Measurements from ENCODE around the gene ETV3L.
"Not testable (repeated sequence)": the region's sequence is repeated elsewhere in the genome, so short reads cannot be mapped to it uniquely, and the experiment has no call there.

Gene ETV3L

DNA sequence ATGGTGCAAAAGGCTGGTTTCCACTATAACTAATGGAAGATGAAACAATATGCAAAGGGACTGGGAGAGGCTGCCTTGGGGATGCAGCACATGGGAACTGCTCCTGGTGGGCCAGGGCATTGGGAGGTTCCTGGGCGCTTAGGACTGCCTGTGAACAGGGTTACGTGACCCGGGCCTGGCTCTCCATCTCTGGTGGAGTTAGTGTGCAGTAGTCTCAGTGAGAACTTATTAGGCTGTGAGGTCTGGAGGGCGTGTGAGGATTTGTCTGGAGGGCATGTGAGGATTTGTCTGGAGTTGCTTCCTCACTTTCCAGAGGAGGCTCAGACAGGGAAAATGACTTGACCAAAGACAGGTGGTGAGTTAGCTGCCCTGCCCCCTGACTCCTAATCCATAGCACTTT is 1.5 kb upstream of the ETV3L start:
- no peak for TF ChIP-seq CTCF (IDR thresholded peaks at IDR 0.05; ENCODE audit: control insufficient read depth, insufficient read depth, low read depth, low read length, missing control alignments)
- H3K4me3 ChIP-seq (ENCODE audit: control insufficient read depth, low read depth, low read length): no peak overlapping the region
- DNase-seq (ENCODE audit: low read depth): no peak

DNA sequence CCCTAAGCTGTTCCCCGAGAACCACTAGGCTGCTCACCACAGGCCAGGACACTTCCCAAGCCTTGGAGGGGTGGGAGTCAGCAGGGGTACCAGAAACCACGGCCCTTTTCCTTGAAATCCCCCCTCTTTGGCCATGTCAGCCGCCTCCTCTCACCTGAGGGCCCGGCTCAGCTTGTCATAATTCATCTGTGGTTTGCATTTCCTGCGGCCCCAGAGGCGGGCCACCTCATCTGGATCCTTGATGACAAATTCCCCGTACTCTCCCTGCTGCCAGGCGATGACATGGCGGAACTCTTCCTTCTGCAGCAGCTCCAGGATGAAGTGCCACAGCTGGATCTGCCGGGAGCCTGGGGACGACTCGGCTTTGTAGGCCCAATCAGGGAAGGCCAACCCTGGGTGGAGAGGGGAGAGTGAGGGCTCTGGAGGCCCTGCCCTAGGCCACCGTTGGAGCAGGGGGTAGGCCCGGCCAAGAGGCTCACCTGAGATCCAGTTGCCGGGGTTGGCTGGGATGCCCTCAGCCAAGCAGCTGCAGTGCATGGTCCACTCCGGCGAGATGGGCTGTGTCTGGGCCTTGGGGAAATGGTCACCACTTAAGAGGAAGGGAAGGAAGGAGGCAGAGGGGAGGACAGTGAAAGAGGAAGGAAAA is 498 bp downstream of the ETV3L start:
- not testable (repeated sequence) for H3K4me3 ChIP-seq (ENCODE audit: control insufficient read depth, low read depth, low read length); DNase-seq (ENCODE audit: low read depth)

- no peak for TF ChIP-seq CTCF (IDR thresholded peaks at IDR 0.05; ENCODE audit: control insufficient read depth, insufficient read depth, low read depth, low read length, missing control alignments)
- no peak overlapping the region for H3K4me3 ChIP-seq (ENCODE audit: control insufficient read depth, low read depth, low read length)
- no peak for DNase-seq (ENCODE audit: low read depth)
These were observed 1.1 kb downstream of the ETV3L start for GRCh38 chr1:157098519-157098918.

- no peak for DNase-seq (ENCODE audit: low read depth)
- TF ChIP-seq CTCF (IDR thresholded peaks at IDR 0.05; ENCODE audit: control insufficient read depth, insufficient read depth, low read depth, low read length, missing control alignments): no peak
- H3K4me3 ChIP-seq (ENCODE audit: control insufficient read depth, low read depth, low read length): no peak overlapping the region
These were observed 1.9 kb downstream of the ETV3L start for GRCh38 chr1:157097692-157098091.

DNA sequence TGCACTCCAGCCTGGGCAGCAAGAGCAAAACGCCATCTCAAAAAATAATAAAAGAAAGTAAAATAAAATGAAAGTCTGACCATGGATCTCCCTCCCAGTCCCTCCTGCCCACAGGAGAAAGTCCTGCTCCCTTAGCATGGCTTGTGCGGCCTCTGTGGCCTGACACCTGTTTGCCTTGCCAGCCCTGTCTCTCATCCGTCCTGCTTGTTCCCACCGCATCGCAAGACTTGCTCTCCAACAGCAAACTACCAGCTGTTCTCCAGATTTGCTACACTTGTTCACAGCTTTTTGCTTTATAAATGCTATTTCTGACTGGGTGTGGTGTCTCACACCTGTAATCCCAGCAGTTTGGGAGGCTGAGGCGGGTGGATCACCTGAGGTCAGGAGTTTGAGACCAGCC is 2.7 kb downstream of the ETV3L start:
- DNase-seq (ENCODE audit: low read depth): no peak
- TF ChIP-seq CTCF (IDR thresholded peaks at IDR 0.05; ENCODE audit: control insufficient read depth, insufficient read depth, low read depth, low read length, missing control alignments): no peak
- no peak overlapping the region for H3K4me3 ChIP-seq (ENCODE audit: control insufficient read depth, low read depth, low read length)

GRCh38 chr1:157095551-157095950 is 4.1 kb downstream of the ETV3L start:
- no peak for TF ChIP-seq CTCF (IDR thresholded peaks at IDR 0.05; ENCODE audit: control insufficient read depth, insufficient read depth, low read depth, low read length, missing control alignments)
- no peak for DNase-seq (ENCODE audit: low read depth)

DNA sequence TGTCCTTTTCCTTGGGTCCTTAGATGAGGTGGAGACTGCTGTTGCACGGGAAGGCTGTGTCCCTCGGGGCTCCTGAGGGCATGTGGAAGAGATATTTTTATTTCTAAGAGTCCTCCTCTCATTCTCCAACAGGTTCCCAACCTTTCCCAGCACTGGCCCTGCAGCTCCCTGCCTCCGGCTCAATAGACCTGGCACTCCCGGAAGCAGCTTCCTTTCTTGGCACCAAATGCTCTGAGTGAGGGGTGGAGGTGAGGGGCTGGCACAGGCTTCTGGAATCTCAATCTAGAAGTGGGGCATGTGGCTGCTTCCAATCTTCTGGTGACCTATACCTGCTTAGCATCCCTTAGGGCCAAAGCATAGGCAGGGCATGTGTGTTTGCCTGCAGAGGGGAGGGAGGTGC is 4.5 kb downstream of the ETV3L start:
- no peak overlapping the region for H3K4me3 ChIP-seq (ENCODE audit: control insufficient read depth, low read depth, low read length)
- TF ChIP-seq CTCF (IDR thresholded peaks at IDR 0.05; ENCODE audit: control insufficient read depth, insufficient read depth, low read depth, low read length, missing control alignments): no peak
- DNase-seq (ENCODE audit: low read depth): no peak

More at GRCh38 chr1:157095551-157095950, 4.1 kb downstream of the ETV3L start:
- no peak overlapping the region for H3K4me3 ChIP-seq (ENCODE audit: control insufficient read depth, low read depth, low read length)
